Measurements from ENCODE around the gene TMEM255B. TPM values are rescaled to one million over a fixed set of nuclear protein-coding genes. Genes with fewer than 3 reads are reported as not detected.

Gene TMEM255B
- total RNA-seq, 2 donors from 2014 or later, result 0.86 to 1.4 TPM

DNA sequence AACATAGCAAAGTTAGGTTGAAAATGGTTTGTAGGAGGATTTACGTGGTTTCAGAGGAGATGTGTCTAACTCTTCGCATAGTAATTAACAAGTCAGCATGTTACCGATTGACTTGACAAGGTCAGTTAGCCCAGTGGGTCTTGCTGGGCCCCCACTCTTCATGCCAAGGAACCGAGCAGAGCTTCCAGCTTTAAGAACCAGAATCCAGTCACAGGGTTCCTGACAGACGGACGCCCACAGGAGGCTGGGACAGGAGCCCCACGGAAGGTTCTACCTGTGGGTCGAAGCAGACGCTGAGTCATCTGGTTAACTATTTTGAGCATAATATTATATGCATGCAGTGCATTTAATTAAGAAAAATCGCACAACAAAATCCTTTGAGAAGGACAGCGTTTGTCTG lies 3.5 kb downstream of the TMEM255B start:
- Mint-ChIP-seq H3K4me3 (no peak overlapping the region), H3K36me3 (ENCODE audit: low read depth) (peaks cover 3% of the 10 kb centered on the region), H3K27ac (no peak overlapping the region), H3K27me3 (peaks cover 74% of the 10 kb centered on the region), H3K4me1 (peaks cover 12% of the 10 kb centered on the region)
- no peak for DNase-seq
- ATAC-seq, result no peak
- H3K9me3 ChIP-seq (ENCODE audit: control insufficient read depth, low read length, poor library complexity, severe bottlenecking), result no peaks in the 10 kb centered on the region

DNA sequence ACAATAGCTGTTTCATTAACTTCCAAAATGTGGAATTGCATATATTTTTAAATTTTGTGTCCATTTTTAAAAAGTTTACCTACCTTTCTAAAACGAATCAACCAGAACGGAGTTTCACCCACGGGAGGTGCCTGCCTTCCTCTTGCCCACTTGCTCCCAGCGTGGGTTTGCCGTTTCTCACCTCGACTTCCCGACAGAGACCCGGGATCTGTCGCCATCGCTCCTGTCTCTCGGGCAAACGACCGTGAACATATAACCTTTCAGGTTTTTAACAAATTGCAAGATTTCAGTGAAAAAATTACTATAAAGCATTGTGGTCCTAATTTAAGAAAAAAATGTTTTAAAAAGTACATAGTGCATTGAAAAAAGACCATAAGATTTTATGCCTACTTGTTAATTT lies 4.2 kb downstream of the TMEM255B start:
- Mint-ChIP-seq H3K36me3 (ENCODE audit: low read depth) (peaks cover 3% of the 10 kb centered on the region), H3K4me1 (peaks cover 12% of the 10 kb centered on the region), H3K27ac (no peak overlapping the region), H3K4me3 (no peak overlapping the region), H3K27me3 (peaks cover 69% of the 10 kb centered on the region)
- DNase-seq, result no peak
- no peaks in the 10 kb centered on the region for H3K9me3 ChIP-seq (ENCODE audit: control insufficient read depth, low read length, poor library complexity, severe bottlenecking)
- no peak for ATAC-seq

DNA sequence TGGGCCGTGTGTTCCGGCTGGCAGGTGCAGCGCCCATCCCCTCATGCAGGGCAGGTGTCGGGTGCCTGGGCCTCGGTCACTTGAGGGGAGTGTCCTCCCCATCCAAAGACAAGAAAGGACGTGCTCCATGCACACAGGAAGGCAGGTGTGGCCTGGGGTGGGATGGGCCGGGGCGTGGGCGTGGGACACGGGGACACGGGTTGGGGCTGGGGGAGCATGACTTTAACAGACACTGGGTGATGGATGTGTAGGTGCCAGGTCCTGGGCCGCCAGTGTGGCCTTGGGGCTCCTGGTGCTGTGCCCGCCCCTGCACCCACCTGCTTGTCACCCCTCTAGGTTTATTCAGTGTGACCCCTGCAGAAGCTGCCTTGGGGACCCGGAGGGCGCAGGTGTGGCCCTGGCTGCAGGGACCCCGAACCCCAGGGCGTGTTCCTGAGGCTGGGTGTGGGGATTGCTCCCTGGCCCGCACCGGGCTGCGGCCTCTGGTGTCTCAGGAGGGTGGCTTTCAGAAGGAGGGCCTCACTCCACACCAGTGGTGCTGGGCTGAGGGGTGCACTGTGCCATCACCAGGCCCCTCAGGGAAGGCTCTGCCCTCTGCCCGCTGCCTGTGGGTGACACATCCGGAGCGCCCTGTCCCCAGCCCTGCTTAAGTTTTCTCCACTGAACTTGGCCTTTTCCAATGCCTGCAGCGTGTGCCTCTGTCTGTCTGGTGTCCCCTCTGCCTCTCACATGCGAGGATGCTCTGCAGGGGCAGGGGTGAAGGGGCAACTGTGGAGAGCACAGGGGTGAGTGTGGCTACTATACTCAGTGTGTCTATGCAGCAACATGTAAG lies 5.2 kb downstream of the TMEM255B start:
- DNase-seq (no peak), ATAC-seq (no peak)
- no peaks in the 10 kb centered on the region for H3K9me3 ChIP-seq (ENCODE audit: control insufficient read depth, low read length, poor library complexity, severe bottlenecking)
- H3K27ac Mint-ChIP-seq, result no peak overlapping the region
- no peak overlapping the region for H3K4me3 Mint-ChIP-seq
- H3K27me3 Mint-ChIP-seq, result peaks cover 71% of the 10 kb centered on the region
- peaks cover 5% of the 10 kb centered on the region for H3K36me3 Mint-ChIP-seq (ENCODE audit: low read depth)
- H3K4me1 Mint-ChIP-seq, result peaks cover 9% of the 10 kb centered on the region

DNA sequence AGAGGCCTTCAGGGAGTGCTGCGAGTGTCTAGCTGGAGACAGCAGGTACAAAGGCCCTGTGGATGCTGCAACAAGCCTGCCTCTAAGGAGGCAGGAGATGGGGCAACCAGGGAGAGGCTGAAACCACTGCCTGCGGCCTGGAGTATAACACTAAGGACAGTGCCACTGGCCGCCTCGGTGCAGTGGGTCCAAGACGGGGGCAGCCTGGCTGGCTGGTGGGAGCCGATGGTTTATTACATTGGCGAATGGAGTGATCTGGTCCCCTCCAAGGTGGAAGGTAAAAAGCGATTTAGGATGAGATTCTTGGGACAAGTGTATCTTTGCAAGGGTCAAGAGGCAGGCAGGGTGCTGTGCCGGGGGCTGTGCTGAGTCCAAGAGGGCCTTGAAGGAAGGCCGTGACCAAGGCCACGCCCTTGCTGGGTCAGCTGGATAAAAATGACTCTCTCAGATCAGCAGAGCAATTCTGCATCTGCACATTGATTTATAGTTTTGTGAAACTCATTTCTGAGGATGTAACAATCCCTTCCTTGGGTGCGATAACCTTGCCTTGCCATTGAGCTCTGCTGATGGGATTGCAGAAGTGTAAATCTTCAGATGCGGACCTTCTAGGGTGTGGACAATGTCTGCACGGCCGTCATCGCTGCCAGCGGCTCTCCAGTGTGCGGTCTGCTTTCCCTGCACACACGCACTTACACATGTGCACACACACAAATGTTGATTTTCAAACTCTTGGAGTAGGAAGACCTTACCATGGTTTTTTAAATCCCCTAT lies 6.0 kb downstream of the TMEM255B start:
- DNase-seq, result no peak
- Mint-ChIP-seq H3K27me3 (peaks cover 65% of the 10 kb centered on the region), H3K36me3 (ENCODE audit: low read depth) (peaks cover 2% of the 10 kb centered on the region), H3K27ac (no peak overlapping the region), H3K4me3 (no peak overlapping the region), H3K4me1 (peaks cover 2% of the 10 kb centered on the region)
- no peaks in the 10 kb centered on the region for H3K9me3 ChIP-seq (ENCODE audit: control insufficient read depth, low read length, poor library complexity, severe bottlenecking)
- ATAC-seq, result no peak

DNA sequence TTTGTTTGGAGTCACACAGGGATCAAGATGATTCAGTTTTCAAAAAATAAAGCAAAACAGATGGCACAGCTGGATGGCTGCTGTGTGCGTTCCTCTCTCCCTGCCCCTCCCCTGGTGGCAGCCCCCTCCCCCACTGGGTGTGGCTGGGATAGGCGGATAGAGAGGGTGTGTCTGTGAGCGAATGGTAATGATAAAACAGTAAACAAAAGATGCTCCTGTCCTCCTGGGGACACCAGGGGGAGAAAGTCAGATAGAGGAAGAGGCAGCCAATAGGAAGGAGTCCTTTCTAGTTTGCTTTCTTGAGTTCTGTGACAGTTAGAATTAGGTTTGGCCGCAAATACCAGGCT lies 6.5 kb downstream of the TMEM255B start:
- Mint-ChIP-seq H3K27me3 (peaks cover 59% of the 10 kb centered on the region), H3K27ac (no peak overlapping the region), H3K36me3 (ENCODE audit: low read depth) (peaks cover 2% of the 10 kb centered on the region), H3K4me3 (no peak overlapping the region), H3K4me1 (peaks cover 2% of the 10 kb centered on the region)
- H3K9me3 ChIP-seq (ENCODE audit: control insufficient read depth, low read length, poor library complexity, severe bottlenecking), result no peaks in the 10 kb centered on the region
- ATAC-seq (no peak), DNase-seq (no peak)

DNA sequence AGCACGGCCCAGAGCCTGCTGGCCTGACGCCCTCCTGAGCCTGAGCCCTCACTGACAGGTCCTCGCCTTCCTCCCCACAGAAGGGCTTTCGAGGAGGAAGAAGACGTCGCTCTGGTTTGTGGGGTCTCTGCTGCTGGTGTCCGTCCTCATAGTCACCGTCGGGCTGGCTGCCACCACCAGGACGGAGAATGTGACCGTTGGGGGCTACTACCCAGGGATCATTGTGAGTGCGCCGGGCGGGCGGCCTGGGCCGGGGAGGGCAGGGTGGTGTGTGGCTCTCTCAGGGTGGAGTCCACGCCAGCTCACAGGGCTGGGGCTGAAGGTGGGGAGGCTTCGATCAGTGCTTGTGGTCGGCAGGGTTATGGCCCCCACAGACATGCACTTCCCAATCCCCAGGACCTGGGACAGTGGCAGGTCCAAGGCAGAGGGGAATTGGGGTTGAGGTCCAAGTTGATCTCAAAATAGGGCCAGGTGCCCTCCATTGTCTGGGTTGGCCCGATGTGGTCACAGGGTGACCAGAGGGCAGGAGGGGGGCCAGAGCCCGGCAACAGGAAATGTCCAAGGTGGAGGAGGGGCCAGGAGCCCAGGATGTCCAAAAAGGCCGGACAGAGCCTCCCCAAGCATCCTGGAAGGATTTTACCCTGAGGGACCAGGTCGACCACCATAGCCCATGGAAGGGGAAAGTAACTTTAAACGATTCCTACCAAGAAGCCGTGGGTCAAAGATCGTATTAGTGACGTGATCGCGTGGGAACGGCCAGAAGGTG lies 7.2 kb downstream of the TMEM255B start:
- no peak for ATAC-seq
- H3K27ac Mint-ChIP-seq, result no peak overlapping the region
- H3K4me3 Mint-ChIP-seq, result no peak overlapping the region
- H3K9me3 ChIP-seq (ENCODE audit: control insufficient read depth, low read length, poor library complexity, severe bottlenecking), result no peaks in the 10 kb centered on the region
- no peaks in the 10 kb centered on the region for H3K4me1 Mint-ChIP-seq
- H3K27me3 Mint-ChIP-seq, result peaks cover 52% of the 10 kb centered on the region
- H3K36me3 Mint-ChIP-seq (ENCODE audit: low read depth), result peaks cover 2% of the 10 kb centered on the region
- DNase-seq, result no peak

DNA sequence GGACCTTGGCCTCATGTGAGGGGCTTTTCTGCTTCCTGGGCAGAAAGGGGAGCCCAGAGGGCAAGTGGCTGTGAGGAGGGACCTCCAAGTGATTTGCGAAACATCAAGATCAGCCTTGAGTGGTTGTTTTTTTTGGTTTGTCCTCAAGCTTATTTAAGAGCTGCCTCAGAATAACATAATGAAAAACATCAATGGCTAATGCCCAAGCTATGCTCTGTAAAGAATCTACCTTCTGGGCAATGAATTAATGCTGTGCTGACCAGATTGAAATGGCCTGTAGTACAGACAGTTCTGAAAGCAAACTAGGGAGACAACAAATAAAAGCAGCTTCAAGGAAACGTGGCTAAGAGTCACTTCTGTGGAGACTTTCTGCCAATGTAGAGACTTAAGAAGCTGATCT lies 8.3 kb downstream of the TMEM255B start:
- H3K27ac Mint-ChIP-seq, result no peak overlapping the region
- H3K4me1 Mint-ChIP-seq, result no peaks in the 10 kb centered on the region
- DNase-seq (no peak), ATAC-seq (no peak)
- H3K4me3 Mint-ChIP-seq, result no peak overlapping the region
- H3K27me3 Mint-ChIP-seq, result peaks cover 41% of the 10 kb centered on the region
- no peaks in the 10 kb centered on the region for H3K9me3 ChIP-seq (ENCODE audit: control insufficient read depth, low read length, poor library complexity, severe bottlenecking)
- H3K36me3 Mint-ChIP-seq (ENCODE audit: low read depth), result peaks cover 2% of the 10 kb centered on the region

DNA sequence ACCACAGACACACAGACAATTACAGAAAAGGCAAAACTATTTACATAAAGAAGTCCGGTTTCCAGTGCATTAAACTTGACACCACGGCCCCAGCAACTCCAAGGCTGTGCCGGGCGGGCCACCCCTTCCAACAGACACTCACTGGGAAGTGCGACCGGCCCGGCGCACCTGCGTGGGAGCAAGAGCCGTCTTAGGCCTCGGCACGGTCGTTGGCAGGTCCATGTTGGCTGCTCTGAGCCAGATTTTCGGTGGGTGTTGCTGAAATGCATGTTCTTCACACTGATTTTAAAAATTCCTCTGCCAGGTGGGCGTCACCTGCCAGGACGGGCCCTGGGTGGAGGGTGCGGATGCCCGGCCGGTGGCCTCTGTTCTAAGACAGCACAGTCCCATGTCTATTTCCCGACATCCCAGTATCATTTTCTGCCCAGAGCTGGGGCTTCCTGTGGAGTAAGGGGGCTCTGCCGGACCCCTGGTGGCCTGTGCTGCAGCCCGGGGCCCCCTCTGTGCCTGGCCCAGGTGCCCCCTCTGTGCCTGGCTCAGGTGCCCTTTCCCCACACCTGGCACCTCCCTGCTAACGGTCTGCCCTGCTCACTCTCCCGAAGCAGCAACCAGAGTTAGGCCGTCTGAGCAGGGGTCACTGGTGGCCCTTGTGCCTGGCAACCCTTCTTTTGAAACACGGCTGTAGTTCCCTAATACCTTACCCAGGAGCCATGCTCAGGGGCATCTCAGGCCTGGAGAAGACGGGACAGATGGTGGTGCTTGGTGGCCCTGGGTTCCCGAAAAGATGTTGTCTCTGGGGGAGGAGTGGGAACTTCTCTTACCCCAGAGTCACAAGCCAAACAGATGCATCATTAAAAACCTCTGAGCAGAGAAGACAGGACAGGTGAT lies 9.2 kb downstream of the TMEM255B start:
- H3K9me3 ChIP-seq (ENCODE audit: control insufficient read depth, low read length, poor library complexity, severe bottlenecking), result no peaks in the 10 kb centered on the region
- Mint-ChIP-seq H3K4me3 (no peak overlapping the region), H3K27ac (no peak overlapping the region), H3K27me3 (peaks cover 32% of the 10 kb centered on the region), H3K4me1 (no peaks in the 10 kb centered on the region), H3K36me3 (ENCODE audit: low read depth) (peaks cover 2% of the 10 kb centered on the region)
- ATAC-seq (no peak), DNase-seq (no peak)

DNA sequence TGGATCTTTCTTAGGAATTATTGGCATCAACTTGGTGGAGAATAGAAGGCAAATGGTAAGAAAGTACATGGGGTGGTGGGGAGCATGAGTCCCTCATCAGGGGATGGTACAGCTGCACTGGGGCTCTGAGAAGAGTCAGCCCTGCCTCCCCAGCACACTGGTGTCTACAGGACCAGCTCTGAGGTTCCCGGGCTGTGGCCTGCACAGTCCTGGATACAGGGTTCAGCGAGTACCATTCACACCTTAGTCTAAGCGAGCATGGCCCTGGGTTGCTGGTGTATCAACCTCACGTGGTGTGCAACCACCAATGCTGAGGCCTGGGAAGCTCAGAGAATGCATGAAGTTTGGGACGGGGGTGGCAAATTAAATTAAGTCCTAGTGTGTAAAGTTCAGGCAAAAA lies 10.1 kb downstream of the TMEM255B start:
- Mint-ChIP-seq H3K4me1 (no peaks in the 10 kb centered on the region), H3K27ac (no peak overlapping the region), H3K36me3 (ENCODE audit: low read depth) (peaks cover 2% of the 10 kb centered on the region), H3K4me3 (no peak overlapping the region), H3K27me3 (peaks cover 25% of the 10 kb centered on the region)
- no peak for ATAC-seq
- no peaks in the 10 kb centered on the region for H3K9me3 ChIP-seq (ENCODE audit: control insufficient read depth, low read length, poor library complexity, severe bottlenecking)
- no peak for DNase-seq

DNA sequence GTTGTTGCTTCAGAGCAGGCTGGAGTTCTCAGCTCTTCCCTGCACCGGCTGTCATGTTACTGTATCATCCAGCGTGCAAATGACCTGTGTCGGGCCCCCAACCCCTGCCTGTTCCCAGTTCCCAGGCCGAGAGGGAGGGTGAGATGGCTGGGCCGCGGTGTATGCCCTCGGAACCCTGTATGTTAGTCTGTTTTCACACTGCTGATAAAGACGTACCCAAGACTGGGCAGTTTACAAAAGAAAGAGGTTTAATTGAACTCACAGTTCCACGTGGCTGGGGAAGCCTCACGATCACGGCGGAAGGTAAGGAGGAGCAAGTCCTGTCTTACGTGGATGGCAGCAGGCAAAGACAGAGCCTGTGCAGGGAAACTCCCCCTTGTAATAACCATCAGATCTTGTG lies 10.9 kb downstream of the TMEM255B start:
- no peak for ATAC-seq
- DNase-seq, result no peak
- no peaks in the 10 kb centered on the region for H3K4me1 Mint-ChIP-seq
- no peak overlapping the region for H3K4me3 Mint-ChIP-seq
- H3K36me3 Mint-ChIP-seq (ENCODE audit: low read depth), result peaks cover 2% of the 10 kb centered on the region
- no peaks in the 10 kb centered on the region for H3K9me3 ChIP-seq (ENCODE audit: control insufficient read depth, low read length, poor library complexity, severe bottlenecking)
- H3K27me3 Mint-ChIP-seq, result peaks cover 22% of the 10 kb centered on the region
- H3K27ac Mint-ChIP-seq, result no peak overlapping the region

DNA sequence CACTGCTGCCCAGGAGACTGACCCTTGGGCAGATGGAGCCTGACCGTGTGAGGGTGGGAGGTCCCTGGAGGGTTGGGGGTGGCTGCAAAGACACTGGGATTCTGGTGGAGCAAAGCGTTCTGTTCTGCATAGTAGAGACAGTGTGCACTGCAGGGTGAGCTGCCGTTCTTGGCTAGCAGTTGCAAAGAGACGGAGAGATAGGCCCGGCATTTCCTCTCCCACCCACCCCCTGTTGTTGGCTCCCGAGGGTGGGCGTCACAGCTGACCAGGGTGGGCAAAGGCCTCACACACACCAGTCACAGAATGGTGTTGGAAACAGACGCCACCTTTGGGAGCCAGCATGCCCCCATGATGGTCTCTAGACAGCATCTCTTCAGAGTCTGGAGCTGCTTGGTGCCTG lies 11.4 kb downstream of the TMEM255B start:
- DNase-seq (no peak), ATAC-seq (no peak)
- no peaks in the 10 kb centered on the region for H3K9me3 ChIP-seq (ENCODE audit: control insufficient read depth, low read length, poor library complexity, severe bottlenecking)
- H3K27me3 Mint-ChIP-seq, result peaks cover 16% of the 10 kb centered on the region
- no peak overlapping the region for H3K27ac Mint-ChIP-seq
- no peak overlapping the region for H3K4me3 Mint-ChIP-seq
- peaks cover 2% of the 10 kb centered on the region for H3K36me3 Mint-ChIP-seq (ENCODE audit: low read depth)
- H3K4me1 Mint-ChIP-seq, result no peaks in the 10 kb centered on the region

DNA sequence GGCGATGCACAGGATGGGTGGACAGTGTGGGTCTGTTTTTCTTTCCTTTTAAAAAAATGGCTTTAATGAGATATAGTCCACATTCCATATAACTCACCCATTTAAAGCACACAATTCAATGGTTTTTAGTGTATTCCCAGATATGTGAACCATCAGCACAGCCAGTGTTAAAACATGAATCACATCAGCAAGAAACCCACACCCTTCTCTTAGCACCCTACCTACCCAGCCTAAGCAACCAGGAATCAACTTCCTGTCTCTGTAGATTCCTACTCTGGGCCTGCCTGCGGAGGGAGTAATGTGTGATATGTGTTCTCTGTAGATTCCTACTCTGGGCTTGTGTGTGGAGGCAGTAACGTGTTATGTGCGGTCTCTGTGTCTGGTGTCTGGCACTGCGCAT lies 11.9 kb downstream of the TMEM255B start:
- Mint-ChIP-seq H3K4me3 (no peak overlapping the region), H3K4me1 (no peaks in the 10 kb centered on the region)

More for the DNA sequence above, 11.9 kb downstream of the TMEM255B start:
- no peak for DNase-seq
- no peak overlapping the region for H3K27ac Mint-ChIP-seq
- no peaks in the 10 kb centered on the region for H3K9me3 ChIP-seq (ENCODE audit: control insufficient read depth, low read length, poor library complexity, severe bottlenecking)
- no peak for ATAC-seq
- H3K27me3 Mint-ChIP-seq, result peaks cover 11% of the 10 kb centered on the region
- peaks cover 2% of the 10 kb centered on the region for H3K36me3 Mint-ChIP-seq (ENCODE audit: low read depth)
